ENCODE measurements around the gene ALDH5A1. TPM values are rescaled to one million over a fixed set of nuclear protein-coding genes. Genes with fewer than 3 reads are reported as not detected.

Gene ALDH5A1
- polyA plus RNA-seq, 1 experiment: 0.64 TPM

GRCh38 chr6:24536466-24536865 lies 41.7 kb downstream of the ALDH5A1 start:
- no peak overlapping the region for H3K4me3 ChIP-seq (ENCODE audit: low read depth, low read length)
- ChIA-PET POLR2A (no interaction called here), CTCF (interaction anchor here (1.4 to 1.7 kb wide), 2 partner anchors 11 to 14 kb away, joined by 3 read pairs; no protein-coding TSS in a partner anchor)
- DNase-seq (ENCODE audit: low read depth): no peak
- H3K27me3 ChIP-seq (ENCODE audit: control insufficient read depth, insufficient read depth, low read length): no peaks in the 10 kb centered on the region
- no peak for TF ChIP-seq CTCF (IDR thresholded peaks at IDR 0.05; ENCODE audit: insufficient read depth, low read depth, low read length)
- no peaks in the 10 kb centered on the region for H3K36me3 ChIP-seq (ENCODE audit: control insufficient read depth, insufficient read depth, low read length)

GRCh38 chr6:24537082-24537699 lies 42.4 kb downstream of the ALDH5A1 start:
- no peak for DNase-seq (ENCODE audit: low read depth)
- ChIA-PET POLR2A (no interaction called here), CTCF (interaction anchor here (0.5 to 1.7 kb wide), 3 partner anchors 10 to 47 kb away, joined by 3 read pairs; no protein-coding TSS in a partner anchor)
- Histone ChIP-seq H3K27me3 (ENCODE audit: control insufficient read depth, insufficient read depth, low read length) (no peaks in the 10 kb centered on the region), H3K4me3 (ENCODE audit: low read depth, low read length) (no peak overlapping the region), H3K36me3 (ENCODE audit: control insufficient read depth, insufficient read depth, low read length) (no peaks in the 10 kb centered on the region)
- no peak for TF ChIP-seq CTCF (IDR thresholded peaks at IDR 0.05; ENCODE audit: insufficient read depth, low read depth, low read length)

GRCh38 chr6:24537771-24538385 lies 43.1 kb downstream of the ALDH5A1 start:
- no peak for TF ChIP-seq CTCF (IDR thresholded peaks at IDR 0.05; ENCODE audit: insufficient read depth, low read depth, low read length)
- ChIA-PET CTCF (interaction anchor here (0.5 to 1.7 kb wide), 3 partner anchors 10 to 46 kb away, joined by 3 read pairs; no protein-coding TSS in a partner anchor), POLR2A (no interaction called here)
- no peak for DNase-seq (ENCODE audit: low read depth)
- Histone ChIP-seq H3K36me3 (ENCODE audit: control insufficient read depth, insufficient read depth, low read length) (no peaks in the 10 kb centered on the region), H3K27me3 (ENCODE audit: control insufficient read depth, insufficient read depth, low read length) (no peaks in the 10 kb centered on the region), H3K4me3 (ENCODE audit: low read depth, low read length) (no peak overlapping the region)

- no peaks in the 10 kb centered on the region for H3K27me3 ChIP-seq (ENCODE audit: control insufficient read depth, insufficient read depth, low read length)
- no peaks in the 10 kb centered on the region for H3K36me3 ChIP-seq (ENCODE audit: control insufficient read depth, insufficient read depth, low read length)
- TF ChIP-seq CTCF (IDR thresholded peaks at IDR 0.05; ENCODE audit: insufficient read depth, low read depth, low read length): no peak
- ChIA-PET CTCF (interaction anchor here (1.4 kb wide), 1 partner anchor 16 kb away, joined by 4 read pairs; no protein-coding TSS in a partner anchor), POLR2A (no interaction called here)
- no peak for DNase-seq (ENCODE audit: low read depth)
- no peak overlapping the region for H3K4me3 ChIP-seq (ENCODE audit: low read depth, low read length)
These were observed 44.6 kb downstream of the ALDH5A1 start for GRCh38 chr6:24539416-24539815.

- ChIA-PET CTCF (no interaction called here), POLR2A (no interaction called here)
- TF ChIP-seq CTCF (IDR thresholded peaks at IDR 0.05; ENCODE audit: insufficient read depth, low read depth, low read length): no peak
- H3K36me3 ChIP-seq (ENCODE audit: control insufficient read depth, insufficient read depth, low read length): no peaks in the 10 kb centered on the region
- no peak overlapping the region for H3K4me3 ChIP-seq (ENCODE audit: low read depth, low read length)
- no peaks in the 10 kb centered on the region for H3K27me3 ChIP-seq (ENCODE audit: control insufficient read depth, insufficient read depth, low read length)
- DNase-seq (ENCODE audit: low read depth): no peak
These were observed 45.4 kb downstream of the ALDH5A1 start for GRCh38 chr6:24540197-24540596.

Data from BJ (cell line).